Caco-2 (cell line): Measurements from ENCODE around the gene PCMTD2. TPM values are rescaled to one million over a fixed set of nuclear protein-coding genes. Genes with fewer than 3 reads are reported as not detected.

Source experiments
- BruUV-seq: library from RNA; stranded (reverse); fragments of 400-500 nt; replicated peaks from 2 replicates; lab custom pipeline; 2021; lab: Mats Ljungman, UMichigan
- CTCF ChIA-PET: fragments of 300-600 bp; sonication (Branson Sonifier 250); formaldehyde crosslinking; loops from one replicate; lab custom pipeline; 2022; ENCODE audit warnings: antibody characterized with exemption; lab: Charles Lee
- POLR2A ChIA-PET: fragments of 300-600 bp; sonication (Branson Sonifier 250); formaldehyde crosslinking; loops from one replicate; lab custom pipeline; 2022; ENCODE audit warnings: antibody characterized with exemption; lab: Charles Lee
- DNase-seq, 2 experiments: peaks; one replicate each; pipeline versions ENCODE4 v3.0.0 to v3.0.0-alpha.2; 2020 to 2022
- H3K27me3 ChIP-seq: replicated peaks from 2 replicates; pipeline ENCODE4 v1.6.0; 2011; ENCODE audit warnings: low read length; ENCODE audit not compliant: control insufficient read depth, insufficient read depth
- H3K36me3 ChIP-seq: 2 replicates; pipeline ENCODE4 v1.5.1; 2011; ENCODE audit warnings: low read length; ENCODE audit not compliant: control insufficient read depth, insufficient read depth
- H3K4me1 ChIP-seq: fragments of 250-450 bp; sonication (Bioruptor Pico); 2 replicates; pipeline ENCODE4 v1.5.1; 2020; ENCODE audit warnings: mild to moderate bottlenecking
- H3K4me3 ChIP-seq: 2 replicates; pipeline ENCODE4 v1.5.1; 2011; ENCODE audit warnings: low read depth, mild to moderate bottlenecking, control low read depth, low read length
- H3K9me3 ChIP-seq: fragments of 250-450 bp; sonication (Bioruptor Pico); 2 replicates; pipeline ENCODE4 v1.5.1; 2020; ENCODE audit warnings: mild to moderate bottlenecking, moderate library complexity
- H3K27ac Mint-ChIP-seq: one replicate; pipeline ENCODE4 v1.8.0; 2022; ENCODE audit warnings: mixed read lengths; ENCODE audit not compliant: unreplicated experiment
- H3K27me3 Mint-ChIP-seq: one replicate; pipeline ENCODE4 v1.8.0; 2022; ENCODE audit warnings: mixed read lengths; ENCODE audit not compliant: insufficient read depth, unreplicated experiment
- H3K36me3 Mint-ChIP-seq: one replicate; pipeline ENCODE4 v1.8.0; 2022; ENCODE audit warnings: mild to moderate bottlenecking, mixed read lengths; ENCODE audit not compliant: insufficient read depth, unreplicated experiment
- H3K4me1 Mint-ChIP-seq: one replicate; pipeline ENCODE4 v1.8.0; 2022; ENCODE audit warnings: low read depth, mixed read lengths; ENCODE audit not compliant: unreplicated experiment
- H3K4me3 Mint-ChIP-seq: one replicate; pipeline ENCODE4 v1.8.0; 2022; ENCODE audit warnings: mild to moderate bottlenecking, moderate library complexity, mixed read lengths; ENCODE audit not compliant: unreplicated experiment
- H3K9me3 Mint-ChIP-seq: one replicate; pipeline ENCODE4 v1.8.0; 2022; ENCODE audit warnings: mixed read lengths; ENCODE audit not compliant: unreplicated experiment
- CTCF ChIP-seq, 2 experiments: fragments of 200-600 bp in 1 of 2; IDR thresholded peaks; 1 replicate in 1 of 2; 2 replicates in 1 of 2; pipeline versions ENCODE4 v1.5.1 to v1.8.0; 2011 to 2022; ENCODE audit warnings: antibody characterized with exemption in 1 of 2, control low read depth in 1 of 2, inconsistent platforms in 1 of 2, low read depth in 1 of 2, low read length in 1 of 2, mild to moderate bottlenecking in 1 of 2, moderate library complexity in 1 of 2; ENCODE audit not compliant: insufficient read depth in 1 of 2, severe bottlenecking in 1 of 2, unreplicated experiment in 1 of 2
- intact Hi-C: fragments of 100-400 bp; cut with micrococcal nuclease; formaldehyde crosslinking; loops from one replicate; pipeline ENCODE4 v1.10.0; 2022; ENCODE audit not compliant: unreplicated experiment
- total RNA-seq: library from RNA; stranded (reverse); gene quantifications from 2 replicates; pipeline ENCODE4 v1.2.3, GENCODE V29; 2022

Gene PCMTD2
- total RNA-seq, 1 experiment from 2014 or later, result 101 TPM

- Mint-ChIP-seq H3K4me3 (no peak overlapping the region), H3K36me3 (no peaks in the 10 kb centered on the region), H3K9me3 (no peaks in the 10 kb centered on the region), H3K27me3 (no peaks in the 10 kb centered on the region), H3K27ac (no peak overlapping the region), H3K4me1 (no peaks in the 10 kb centered on the region)
- H3K36me3 ChIP-seq, result peaks cover 4% of the 10 kb centered on the region
- H3K4me1 ChIP-seq, result no peaks in the 10 kb centered on the region
- BruUV-seq, result no TSS peak
- no peak overlapping the region for H3K4me3 ChIP-seq
- no peak for DNase-seq
- no peak for TF ChIP-seq CTCF (IDR thresholded peaks at IDR 0.05; ENCODE audit: insufficient read depth in 1 of 2, low read depth in 1 of 2, low read length in 1 of 2, severe bottlenecking in 1 of 2, unreplicated experiment in 1 of 2)
- H3K27me3 ChIP-seq, result no peaks in the 10 kb centered on the region
- POLR2A ChIA-PET, result no interaction called here
- CTCF ChIA-PET, result no interaction called here
- intact Hi-C loops, result no loop called here
- no peaks in the 10 kb centered on the region for H3K9me3 ChIP-seq
These were observed 11.4 kb downstream of the PCMTD2 start for GRCh38 chr20:64266988-64267387.

- H3K9me3 ChIP-seq, result no peaks in the 10 kb centered on the region
- no peaks in the 10 kb centered on the region for H3K27me3 ChIP-seq
- Mint-ChIP-seq H3K9me3 (no peaks in the 10 kb centered on the region), H3K4me3 (no peak overlapping the region), H3K27ac (no peak overlapping the region), H3K36me3 (no peaks in the 10 kb centered on the region), H3K4me1 (no peaks in the 10 kb centered on the region), H3K27me3 (no peaks in the 10 kb centered on the region)
- POLR2A ChIA-PET, result interaction anchor here (0.6 kb wide), 2 partner anchors 166 to 744 kb away, joined by 4 to 10 read pairs; no protein-coding TSS in a partner anchor
- DNase-seq, result no peak
- no peak for TF ChIP-seq CTCF (IDR thresholded peaks at IDR 0.05; ENCODE audit: insufficient read depth in 1 of 2, low read depth in 1 of 2, low read length in 1 of 2, severe bottlenecking in 1 of 2, unreplicated experiment in 1 of 2)
- H3K4me3 ChIP-seq, result no peak overlapping the region
- intact Hi-C loops, result no loop called here
- no peaks in the 10 kb centered on the region for H3K4me1 ChIP-seq
- BruUV-seq, result no TSS peak
- H3K36me3 ChIP-seq, result peaks cover 4% of the 10 kb centered on the region
- CTCF ChIA-PET, result no interaction called here
These were observed 12.6 kb downstream of the PCMTD2 start for GRCh38 chr20:64268174-64268573.

DNA sequence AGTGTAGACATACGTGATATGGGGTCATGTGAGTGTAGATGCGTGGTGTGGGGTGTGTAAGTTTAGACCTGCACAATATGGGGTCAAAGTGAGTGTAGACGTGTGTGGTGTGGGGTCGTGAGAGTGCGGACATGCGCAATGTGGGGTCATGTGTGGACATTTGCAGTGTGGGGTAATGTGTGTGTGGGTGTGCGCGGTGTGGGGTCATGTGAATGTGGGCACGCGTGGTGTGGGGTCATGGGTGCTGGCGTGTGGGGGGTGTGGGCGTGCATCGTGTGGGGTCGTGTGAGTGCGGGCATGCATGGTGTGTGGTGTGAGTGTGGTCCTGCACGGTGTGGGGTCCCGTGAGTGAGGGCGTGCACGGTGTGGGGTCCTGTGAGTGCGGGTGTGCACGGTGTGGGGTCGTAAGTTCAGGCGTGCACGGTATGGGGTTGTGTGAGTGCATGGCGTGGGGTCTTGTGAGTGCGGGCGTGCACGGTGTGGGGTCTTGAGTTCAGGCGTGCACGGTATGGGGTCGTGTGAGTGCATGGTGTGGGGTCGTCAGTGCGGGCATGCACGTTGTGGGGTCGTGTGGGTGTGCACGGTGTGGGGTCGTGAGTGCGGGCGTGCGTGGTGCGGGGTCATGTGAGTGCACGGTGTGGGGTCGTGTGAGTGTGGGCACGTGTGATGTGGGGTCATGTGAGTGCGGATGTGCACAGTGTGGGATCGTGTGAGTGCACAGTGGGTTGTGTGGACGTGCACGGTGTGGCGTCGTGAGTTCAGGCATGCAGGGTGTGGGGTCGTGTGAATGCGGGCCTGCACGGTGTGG, 14.3 kb downstream of the PCMTD2 start:
- H3K4me1 Mint-ChIP-seq, result no peaks in the 10 kb centered on the region
- no peak for DNase-seq
- H3K4me3 Mint-ChIP-seq, result no peak overlapping the region
- H3K9me3 Mint-ChIP-seq, result no peaks in the 10 kb centered on the region
- H3K27ac Mint-ChIP-seq, result no peak overlapping the region
- Histone ChIP-seq H3K4me3 (no peak overlapping the region), H3K9me3 (no peaks in the 10 kb centered on the region), H3K36me3 (peaks cover 4% of the 10 kb centered on the region), H3K4me1 (no peaks in the 10 kb centered on the region), H3K27me3 (no peaks in the 10 kb centered on the region)
- CTCF ChIA-PET, result no interaction called here
- BruUV-seq, result no TSS peak
- no peak for TF ChIP-seq CTCF (IDR thresholded peaks at IDR 0.05; ENCODE audit: insufficient read depth in 1 of 2, low read depth in 1 of 2, low read length in 1 of 2, severe bottlenecking in 1 of 2, unreplicated experiment in 1 of 2)
- H3K36me3 Mint-ChIP-seq, result no peaks in the 10 kb centered on the region
- intact Hi-C loops, result no loop called here
- POLR2A ChIA-PET, result no interaction called here
- H3K27me3 Mint-ChIP-seq, result no peaks in the 10 kb centered on the region
